ENCODE measurements around the gene DUS2. TPM values are rescaled to one million over a fixed set of nuclear protein-coding genes. Genes with fewer than 3 reads are reported as not detected.
A peak's percentile ranks its signal among the peaks of the same experiment; 100 is the strongest.

DUS2 gene
- total RNA-seq, 4 donors from 2014 or later: 9.2 to 13.1 (median 11.2) TPM

GRCh38 chr16:68079626-68080344, 56.7 kb downstream of the DUS2 start:
- WGBS, 2 donors (ENCODE audit: low coverage in 1 of 2): 18% methylated on average over 13 of the region's 13 CpGs; no CpG with 5 or more reads in 1 of the 2 donors
- intact Hi-C loops (cut with DNase I; ENCODE audit: low total_unique reads) (loop anchor here (10.0 kb wide), 1 partner anchor 155 kb away; the partner anchor contains the start of gene ESRP2), in situ Hi-C loops (cut with MboI; ENCODE audit: low pct_ligation_motif_present in 1 of 4, low pct_unique_long_range_greater_than_20kb in 1 of 4, low sequenced_read_pairs in 3 of 4) (loop anchor here in 2 of 4 donors (10.0 to 25.0 kb wide), 2 partner anchors 145 to 158 kb away; partner anchors contain the start of genes ESRP2 (in 1 of the 2) and PLA2G15 (in 1 of the 2))
- TF ChIP-seq EP300 (IDR thresholded peaks at IDR 0.05; ENCODE audit: low read depth) (no peak), POLR2AphosphoS5 (IDR thresholded peaks at IDR 0.05) (peak; percentile 24 to 71 (median 34)), POLR2A (IDR thresholded peaks at IDR 0.05) (peak; percentile 18), CTCF (IDR thresholded peaks at IDR 0.05) (no peak)
- Histone ChIP-seq H3K27ac (peak overlapping the region; percentile 85 to 88 (median 87)), H3K9me3 (no peaks in the 10 kb centered on the region), H3K4me1 (peaks cover 34 to 55% (median 39%) of the 10 kb centered on the region in 4 donors), H3K27me3 (no peaks in the 10 kb centered on the region), H3K4me3 (no peak overlapping the region), H3K36me3 (peaks cover 0 to 4% (median 0%) of the 10 kb centered on the region in 4 donors)
- peak; percentile 89 for DNase-seq

GRCh38 chr16:68081861-68082628, 59.0 kb downstream of the DUS2 start:
- in situ Hi-C loops (cut with MboI; ENCODE audit: low pct_ligation_motif_present in 1 of 4, low pct_unique_long_range_greater_than_20kb in 1 of 4, low sequenced_read_pairs in 3 of 4): loop anchor here in 1 of 4 donors (25.0 kb wide), 1 partner anchor 155 kb away; the partner anchor contains the start of genes ESRP2 and PLA2G15
- no peak for DNase-seq

GRCh38 chr16:68082629-68083238, 59.6 kb downstream of the DUS2 start:
- H3K9me3 ChIP-seq: no peaks in the 10 kb centered on the region
- WGBS, 2 donors (ENCODE audit: low coverage in 1 of 2): 92% methylated on average over 2 of the region's 2 CpGs; no CpG with 5 or more reads in 1 of the 2 donors
- peak overlapping the region in 2 of 4 donors; percentile 28 to 98 for H3K27ac ChIP-seq
- in situ Hi-C loops (cut with MboI; ENCODE audit: low pct_ligation_motif_present in 1 of 4, low pct_unique_long_range_greater_than_20kb in 1 of 4, low sequenced_read_pairs in 3 of 4) (loop anchor here in 1 of 4 donors (25.0 kb wide), 1 partner anchor 155 kb away; the partner anchor contains the start of genes ESRP2 and PLA2G15), intact Hi-C loops (cut with DNase I; ENCODE audit: low total_unique reads) (loop anchor here (10.0 kb wide), 1 partner anchor 152 kb away; the partner anchor contains the start of gene ESRP2)
- no peaks in the 10 kb centered on the region for H3K36me3 ChIP-seq
- H3K4me1 ChIP-seq: peaks cover 34 to 72% (median 50%) of the 10 kb centered on the region in 4 donors
- no peak overlapping the region for H3K4me3 ChIP-seq
- H3K27me3 ChIP-seq: no peaks in the 10 kb centered on the region
- DNase-seq: no peak
- TF ChIP-seq EP300 (IDR thresholded peaks at IDR 0.05; ENCODE audit: low read depth) (no peak), POLR2AphosphoS5 (IDR thresholded peaks at IDR 0.05) (no peak), POLR2A (IDR thresholded peaks at IDR 0.05) (no peak), CTCF (IDR thresholded peaks at IDR 0.05) (no peak)

More at GRCh38 chr16:68081861-68082628, 59.0 kb downstream of the DUS2 start:
- no peaks in the 10 kb centered on the region for H3K36me3 ChIP-seq
- peaks cover 34 to 65% (median 43%) of the 10 kb centered on the region in 4 donors for H3K4me1 ChIP-seq
- no peak overlapping the region for H3K4me3 ChIP-seq
- no peaks in the 10 kb centered on the region for H3K27me3 ChIP-seq
- TF ChIP-seq EP300 (IDR thresholded peaks at IDR 0.05; ENCODE audit: low read depth) (no peak), POLR2A (IDR thresholded peaks at IDR 0.05) (no peak), CTCF (IDR thresholded peaks at IDR 0.05) (no peak), POLR2AphosphoS5 (IDR thresholded peaks at IDR 0.05) (no peak)
- H3K27ac ChIP-seq: peak overlapping the region in 2 of 4 donors; percentile 85 to 88
- intact Hi-C loops (cut with DNase I; ENCODE audit: low total_unique reads): loop anchor here (10.0 kb wide), 1 partner anchor 153 kb away; the partner anchor contains the start of gene ESRP2
- H3K9me3 ChIP-seq: no peaks in the 10 kb centered on the region
